ENCODE data around the gene ARMH3. TPM values are rescaled to one million over a fixed set of nuclear protein-coding genes. Genes with fewer than 3 reads are reported as not detected.

The ARMH3 gene
- total RNA-seq, 1 donor from 2014 or later = 28.8 TPM

DNA sequence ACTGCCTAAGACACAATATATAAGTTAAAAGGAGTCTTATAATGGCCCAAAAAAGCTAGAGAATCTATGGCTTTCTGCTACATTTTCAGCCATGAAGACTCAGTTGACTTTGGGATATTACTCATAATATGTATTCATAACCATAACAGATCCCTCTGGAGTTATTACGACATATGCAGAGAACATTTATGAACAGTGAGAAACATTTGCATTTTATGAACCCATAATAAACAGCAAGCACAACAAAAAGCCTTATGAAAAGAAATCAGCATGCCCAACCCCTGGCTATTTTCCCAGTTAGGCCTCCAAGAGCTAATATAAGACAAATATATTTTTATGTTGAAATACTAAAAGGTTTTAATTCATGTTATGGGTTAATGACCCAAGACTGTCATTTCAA is 52.4 kb downstream of the ARMH3 start:
- H3K36me3 Mint-ChIP-seq (ENCODE audit: unreplicated experiment) = peaks cover 32% of the 10 kb centered on the region
- no peak overlapping the region for H3K27ac Mint-ChIP-seq (ENCODE audit: unreplicated experiment)
- no peaks in the 10 kb centered on the region for H3K9me3 Mint-ChIP-seq (ENCODE audit: unreplicated experiment)
- no peaks in the 10 kb centered on the region for H3K27me3 Mint-ChIP-seq (ENCODE audit: unreplicated experiment)
- no peak overlapping the region for H3K4me3 Mint-ChIP-seq (ENCODE audit: unreplicated experiment)
- H3K4me1 Mint-ChIP-seq (ENCODE audit: unreplicated experiment) = no peaks in the 10 kb centered on the region
- TF ChIP-seq, protein P1, sequence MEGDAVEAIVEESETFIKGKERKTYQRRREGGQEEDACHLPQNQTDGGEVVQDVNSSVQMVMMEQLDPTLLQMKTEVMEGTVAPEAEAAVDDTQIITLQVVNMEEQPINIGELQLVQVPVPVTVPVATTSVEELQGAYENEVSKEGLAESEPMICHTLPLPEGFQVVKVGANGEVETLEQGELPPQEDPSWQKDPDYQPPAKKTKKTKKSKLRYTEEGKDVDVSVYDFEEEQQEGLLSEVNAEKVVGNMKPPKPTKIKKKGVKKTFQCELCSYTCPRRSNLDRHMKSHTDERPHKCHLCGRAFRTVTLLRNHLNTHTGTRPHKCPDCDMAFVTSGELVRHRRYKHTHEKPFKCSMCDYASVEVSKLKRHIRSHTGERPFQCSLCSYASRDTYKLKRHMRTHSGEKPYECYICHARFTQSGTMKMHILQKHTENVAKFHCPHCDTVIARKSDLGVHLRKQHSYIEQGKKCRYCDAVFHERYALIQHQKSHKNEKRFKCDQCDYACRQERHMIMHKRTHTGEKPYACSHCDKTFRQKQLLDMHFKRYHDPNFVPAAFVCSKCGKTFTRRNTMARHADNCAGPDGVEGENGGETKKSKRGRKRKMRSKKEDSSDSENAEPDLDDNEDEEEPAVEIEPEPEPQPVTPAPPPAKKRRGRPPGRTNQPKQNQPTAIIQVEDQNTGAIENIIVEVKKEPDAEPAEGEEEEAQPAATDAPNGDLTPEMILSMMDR (IDR thresholded peaks at IDR 0.05) = no peak
- no peak for DNase-seq (ENCODE audit: extremely low spot score, unreplicated experiment)

DNA sequence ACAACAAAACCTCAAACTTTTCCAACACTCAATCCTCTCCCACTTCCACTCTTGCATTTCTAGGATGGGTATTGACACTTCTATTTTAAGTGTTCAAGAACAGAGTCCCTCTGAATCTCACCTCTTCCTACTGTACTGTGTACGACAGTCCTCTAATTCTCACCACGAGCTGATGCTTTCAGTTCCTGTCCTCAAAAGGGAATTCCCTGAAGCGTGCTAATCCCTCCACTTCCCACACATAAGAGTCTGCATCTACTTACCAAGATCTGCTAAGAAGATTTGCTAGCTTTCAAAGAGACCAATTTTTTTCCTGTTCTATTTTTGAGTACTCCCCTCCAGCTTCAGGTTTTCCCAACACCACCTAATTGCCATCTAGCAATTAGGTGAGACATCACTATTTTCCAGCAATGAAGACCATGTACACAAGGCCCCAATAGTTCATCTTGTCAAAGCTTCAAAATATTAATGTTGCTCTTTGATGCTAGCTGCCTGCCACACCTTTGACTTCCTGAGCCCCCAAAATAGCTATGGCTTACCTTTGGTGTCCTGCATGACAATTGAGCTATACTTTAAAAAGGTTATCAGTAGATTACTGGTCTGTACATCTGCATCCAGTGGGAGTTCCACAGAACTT is 54.4 kb downstream of the ARMH3 start:
- H3K27me3 Mint-ChIP-seq (ENCODE audit: unreplicated experiment) = no peaks in the 10 kb centered on the region
- TF ChIP-seq, protein P1 (IDR thresholded peaks at IDR 0.05) = no peak

DNA sequence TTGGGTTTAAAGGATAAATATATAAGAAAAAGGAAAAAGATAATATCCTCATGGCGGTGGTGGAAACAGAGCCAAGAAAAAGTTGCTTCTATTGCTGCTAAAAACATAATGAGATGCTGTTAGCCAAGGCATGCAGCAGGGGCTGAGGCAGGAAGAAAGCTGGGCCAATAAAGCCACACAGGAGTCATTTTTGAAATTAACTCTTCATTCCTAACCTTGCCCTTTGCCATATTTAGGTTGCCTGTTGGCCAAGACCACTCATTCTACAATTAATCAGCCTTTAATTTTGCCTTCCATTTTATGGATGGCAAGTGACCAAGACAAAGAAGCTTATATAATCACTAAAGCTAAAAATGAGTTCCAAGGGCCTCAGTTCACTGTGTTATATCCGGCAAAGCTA is 58.2 kb downstream of the ARMH3 start:
- no peaks in the 10 kb centered on the region for H3K9me3 Mint-ChIP-seq (ENCODE audit: unreplicated experiment)
- H3K27ac Mint-ChIP-seq (ENCODE audit: unreplicated experiment) = no peak overlapping the region
- no peaks in the 10 kb centered on the region for H3K27me3 Mint-ChIP-seq (ENCODE audit: unreplicated experiment)
- peaks cover 12% of the 10 kb centered on the region for H3K4me1 Mint-ChIP-seq (ENCODE audit: unreplicated experiment)
- H3K36me3 Mint-ChIP-seq (ENCODE audit: unreplicated experiment) = peaks cover 36% of the 10 kb centered on the region
- no peak for DNase-seq (ENCODE audit: extremely low spot score, unreplicated experiment)
- H3K4me3 Mint-ChIP-seq (ENCODE audit: unreplicated experiment) = no peak overlapping the region
- TF ChIP-seq, protein P1 (IDR thresholded peaks at IDR 0.05) = no peak

More for the DNA sequence above, 54.4 kb downstream of the ARMH3 start:
- no peak for DNase-seq (ENCODE audit: extremely low spot score, unreplicated experiment)
- Mint-ChIP-seq H3K36me3 (ENCODE audit: unreplicated experiment) (peaks cover 30% of the 10 kb centered on the region), H3K27ac (ENCODE audit: unreplicated experiment) (no peak overlapping the region), H3K4me1 (ENCODE audit: unreplicated experiment) (no peaks in the 10 kb centered on the region), H3K4me3 (ENCODE audit: unreplicated experiment) (no peak overlapping the region), H3K9me3 (ENCODE audit: unreplicated experiment) (no peaks in the 10 kb centered on the region)

DNA sequence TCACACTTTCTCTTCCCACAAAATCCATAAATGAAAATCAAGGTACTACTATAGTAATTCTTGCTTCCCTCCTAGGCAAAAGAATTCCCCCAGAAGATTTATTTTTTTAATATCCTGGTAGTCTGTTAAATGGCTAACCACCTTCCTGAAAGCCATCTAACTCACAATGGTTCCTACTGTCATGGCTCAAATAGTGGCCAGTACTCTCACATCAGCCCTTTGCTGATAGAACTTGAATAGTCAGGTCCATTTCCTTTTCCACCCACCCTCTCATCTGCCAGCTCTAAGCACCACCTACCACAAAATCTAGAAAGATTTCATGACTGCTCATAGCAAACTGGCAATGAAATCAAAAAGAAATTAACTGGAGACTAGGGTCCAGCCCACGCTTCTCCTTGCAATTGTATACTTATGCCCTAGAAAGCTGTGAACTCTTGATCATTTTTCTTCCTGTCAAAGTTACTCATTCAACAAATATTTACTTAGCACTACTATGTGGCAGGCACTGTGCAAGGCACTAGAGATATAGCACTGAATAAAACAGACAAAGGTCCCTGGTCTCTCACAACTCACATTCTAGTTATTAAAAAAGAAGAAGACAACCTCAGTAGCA is 60.4 kb downstream of the ARMH3 start:
- TF ChIP-seq, protein P1 (IDR thresholded peaks at IDR 0.05) = no peak
- no peaks in the 10 kb centered on the region for H3K27me3 Mint-ChIP-seq (ENCODE audit: unreplicated experiment)
- no peak overlapping the region for H3K27ac Mint-ChIP-seq (ENCODE audit: unreplicated experiment)
- H3K36me3 Mint-ChIP-seq (ENCODE audit: unreplicated experiment) = peaks cover 37% of the 10 kb centered on the region
- no peak for DNase-seq (ENCODE audit: extremely low spot score, unreplicated experiment)
- H3K9me3 Mint-ChIP-seq (ENCODE audit: unreplicated experiment) = no peaks in the 10 kb centered on the region
- H3K4me3 Mint-ChIP-seq (ENCODE audit: unreplicated experiment) = no peak overlapping the region
- H3K4me1 Mint-ChIP-seq (ENCODE audit: unreplicated experiment) = peaks cover 12% of the 10 kb centered on the region

DNA sequence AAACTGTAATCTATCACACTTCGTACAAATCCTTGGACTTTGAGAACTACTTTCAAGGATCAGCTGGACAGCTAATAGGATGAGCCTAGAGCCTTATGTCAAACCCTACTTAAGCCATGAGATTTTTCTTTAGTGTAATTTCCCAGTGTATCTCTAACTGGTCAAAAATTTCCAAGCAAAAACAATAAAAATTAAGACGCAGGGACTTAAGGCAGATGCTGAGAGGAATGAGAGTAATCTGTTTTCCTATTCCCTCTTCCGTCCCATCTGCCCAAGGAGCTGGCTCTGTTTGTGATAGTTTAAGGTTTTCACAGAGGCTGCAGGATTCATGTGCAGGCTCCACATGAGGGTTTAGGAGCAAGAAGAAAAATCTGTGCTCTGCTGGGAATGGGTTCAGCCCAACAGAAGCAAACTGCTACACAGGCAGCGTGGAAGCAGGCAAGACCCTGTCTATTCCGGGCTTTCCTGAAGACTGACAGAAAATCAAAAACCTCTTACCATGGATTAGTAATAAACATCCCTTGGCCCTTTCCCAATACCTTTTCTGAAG is 62.2 kb downstream of the ARMH3 start:
- Mint-ChIP-seq H3K4me3 (ENCODE audit: unreplicated experiment) (no peak overlapping the region), H3K27ac (ENCODE audit: unreplicated experiment) (no peak overlapping the region), H3K4me1 (ENCODE audit: unreplicated experiment) (peaks cover 12% of the 10 kb centered on the region), H3K27me3 (ENCODE audit: unreplicated experiment) (no peaks in the 10 kb centered on the region), H3K36me3 (ENCODE audit: unreplicated experiment) (peaks cover 46% of the 10 kb centered on the region), H3K9me3 (ENCODE audit: unreplicated experiment) (no peaks in the 10 kb centered on the region)
- TF ChIP-seq, protein P1 (IDR thresholded peaks at IDR 0.05) = no peak
- DNase-seq (ENCODE audit: extremely low spot score, unreplicated experiment) = no peak
